ENCODE measurements around the gene PCGF1. TPM values are rescaled to one million over a fixed set of nuclear protein-coding genes. Genes with fewer than 3 reads are reported as not detected.

PCGF1 gene
- total and polyA plus RNA-seq, 4 donors, result 3.3 to 12.5 (median 10.9) TPM

- TF ChIP-seq, protein P1, sequence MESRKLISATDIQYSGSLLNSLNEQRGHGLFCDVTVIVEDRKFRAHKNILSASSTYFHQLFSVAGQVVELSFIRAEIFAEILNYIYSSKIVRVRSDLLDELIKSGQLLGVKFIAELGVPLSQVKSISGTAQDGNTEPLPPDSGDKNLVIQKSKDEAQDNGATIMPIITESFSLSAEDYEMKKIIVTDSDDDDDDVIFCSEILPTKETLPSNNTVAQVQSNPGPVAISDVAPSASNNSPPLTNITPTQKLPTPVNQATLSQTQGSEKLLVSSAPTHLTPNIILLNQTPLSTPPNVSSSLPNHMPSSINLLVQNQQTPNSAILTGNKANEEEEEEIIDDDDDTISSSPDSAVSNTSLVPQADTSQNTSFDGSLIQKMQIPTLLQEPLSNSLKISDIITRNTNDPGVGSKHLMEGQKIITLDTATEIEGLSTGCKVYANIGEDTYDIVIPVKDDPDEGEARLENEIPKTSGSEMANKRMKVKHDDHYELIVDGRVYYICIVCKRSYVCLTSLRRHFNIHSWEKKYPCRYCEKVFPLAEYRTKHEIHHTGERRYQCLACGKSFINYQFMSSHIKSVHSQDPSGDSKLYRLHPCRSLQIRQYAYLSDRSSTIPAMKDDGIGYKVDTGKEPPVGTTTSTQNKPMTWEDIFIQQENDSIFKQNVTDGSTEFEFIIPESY (IDR thresholded peaks at IDR 0.05), result no peak
Measured at GRCh38 chr2:74544634-74545033, 37.1 kb upstream of the PCGF1 start (continued).

- Histone ChIP-seq H3K4me3 (ENCODE audit: low read depth in 1 of 3, low read length in 3 of 3) (no peak overlapping the region), H3K27ac (ENCODE audit: low read depth in 1 of 2, low read length in 2 of 2) (no peak overlapping the region), H3K27me3 (ENCODE audit: control insufficient read depth in 4 of 4, insufficient read depth in 4 of 4, low read length in 3 of 4) (no peaks in the 10 kb centered on the region), H3K9me3 (ENCODE audit: control insufficient read depth in 4 of 4, low read length in 3 of 4) (no peaks in the 10 kb centered on the region), H3K36me3 (ENCODE audit: control insufficient read depth in 4 of 4, insufficient read depth in 3 of 4, low read depth in 1 of 4, low read length in 3 of 4) (no peaks in the 10 kb centered on the region), H3K4me1 (ENCODE audit: control insufficient read depth in 4 of 4, insufficient read depth in 4 of 4, low read length in 3 of 4) (peaks cover 0 to under 1% (median 0%) of the 10 kb centered on the region in 4 donors), H3K9ac (ENCODE audit: low read depth in 1 of 2, low read length in 2 of 2) (no peak overlapping the region)
- DNase-seq (ENCODE audit: low spot score), result no peak
- TF ChIP-seq FOXA2 (IDR thresholded peaks at IDR 0.05), result no peak
- TF ChIP-seq, protein P1 (IDR thresholded peaks at IDR 0.05), result no peak
- no peak for TF ChIP-seq RAD21 (IDR thresholded peaks at IDR 0.05)
- TF ChIP-seq, protein P2, sequence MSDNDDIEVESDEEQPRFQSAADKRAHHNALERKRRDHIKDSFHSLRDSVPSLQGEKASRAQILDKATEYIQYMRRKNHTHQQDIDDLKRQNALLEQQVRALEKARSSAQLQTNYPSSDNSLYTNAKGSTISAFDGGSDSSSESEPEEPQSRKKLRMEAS (IDR thresholded peaks at IDR 0.05), result no peak
- no peak for TF ChIP-seq ATF3 (IDR thresholded peaks at IDR 0.05)
- TF ChIP-seq EGR1 (IDR thresholded peaks at IDR 0.05; ENCODE audit: low read depth in 2 of 2), result no peak
- TF ChIP-seq REST (IDR thresholded peaks at IDR 0.05), result no peak
- TF ChIP-seq, protein P3, sequence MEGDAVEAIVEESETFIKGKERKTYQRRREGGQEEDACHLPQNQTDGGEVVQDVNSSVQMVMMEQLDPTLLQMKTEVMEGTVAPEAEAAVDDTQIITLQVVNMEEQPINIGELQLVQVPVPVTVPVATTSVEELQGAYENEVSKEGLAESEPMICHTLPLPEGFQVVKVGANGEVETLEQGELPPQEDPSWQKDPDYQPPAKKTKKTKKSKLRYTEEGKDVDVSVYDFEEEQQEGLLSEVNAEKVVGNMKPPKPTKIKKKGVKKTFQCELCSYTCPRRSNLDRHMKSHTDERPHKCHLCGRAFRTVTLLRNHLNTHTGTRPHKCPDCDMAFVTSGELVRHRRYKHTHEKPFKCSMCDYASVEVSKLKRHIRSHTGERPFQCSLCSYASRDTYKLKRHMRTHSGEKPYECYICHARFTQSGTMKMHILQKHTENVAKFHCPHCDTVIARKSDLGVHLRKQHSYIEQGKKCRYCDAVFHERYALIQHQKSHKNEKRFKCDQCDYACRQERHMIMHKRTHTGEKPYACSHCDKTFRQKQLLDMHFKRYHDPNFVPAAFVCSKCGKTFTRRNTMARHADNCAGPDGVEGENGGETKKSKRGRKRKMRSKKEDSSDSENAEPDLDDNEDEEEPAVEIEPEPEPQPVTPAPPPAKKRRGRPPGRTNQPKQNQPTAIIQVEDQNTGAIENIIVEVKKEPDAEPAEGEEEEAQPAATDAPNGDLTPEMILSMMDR (IDR thresholded peaks at IDR 0.05; ENCODE audit: low read depth, low read length, missing input control), result no peak
- WGBS, result 96% methylated on average over 1 of the region's 1 CpG
Measured at GRCh38 chr2:74542978-74543377, 35.5 kb upstream of the PCGF1 start.

DNA sequence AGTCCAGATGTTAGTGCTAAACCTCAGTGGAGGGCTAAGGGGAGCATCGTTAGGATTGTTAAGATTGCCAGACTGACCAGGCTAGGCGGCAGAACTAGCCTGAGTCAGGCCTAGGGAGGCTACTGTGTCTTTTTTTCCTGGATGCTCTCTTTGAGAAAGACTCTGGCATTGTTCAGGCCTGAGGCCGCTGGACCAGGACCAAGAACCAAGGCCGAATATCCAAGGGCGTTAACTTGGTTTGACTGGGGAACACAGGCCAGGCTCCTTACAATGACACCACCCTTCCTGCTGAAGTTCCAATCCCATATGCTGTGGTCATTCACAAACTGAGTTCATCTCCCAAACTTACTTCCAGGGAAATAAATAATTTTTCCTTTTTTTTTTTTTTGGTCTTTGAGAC, 32.8 kb upstream of the PCGF1 start:
- H3K9me3 ChIP-seq (ENCODE audit: control insufficient read depth in 4 of 4, low read length in 3 of 4), result no peaks in the 10 kb centered on the region
- no peak overlapping the region for H3K9ac ChIP-seq (ENCODE audit: low read depth in 1 of 2, low read length in 2 of 2)
- H3K4me3 ChIP-seq (ENCODE audit: low read depth in 1 of 3, low read length in 3 of 3), result no peak overlapping the region
- TF ChIP-seq HNF4G (IDR thresholded peaks at IDR 0.05) (no peak), RXRA (IDR thresholded peaks at IDR 0.05) (no peak), GABPA (IDR thresholded peaks at IDR 0.05 in 1 of 2, conservative IDR thresholded peaks at IDR 0.05 in 1 of 2) (no peak), HNF4A (conservative IDR thresholded peaks at IDR 0.05) (no peak), JUND (IDR thresholded peaks at IDR 0.05) (no peak), EGR1 (IDR thresholded peaks at IDR 0.05; ENCODE audit: low read depth in 2 of 2) (no peak), FOXA1 (IDR thresholded peaks at IDR 0.05) (no peak), FOXA2 (IDR thresholded peaks at IDR 0.05) (no peak), ATF3 (IDR thresholded peaks at IDR 0.05) (no peak), SP1 (IDR thresholded peaks at IDR 0.05) (no peak), YY1 (IDR thresholded peaks at IDR 0.05) (no peak), NR2F2 (IDR thresholded peaks at IDR 0.05) (no peak)
- TF ChIP-seq, protein P3 (IDR thresholded peaks at IDR 0.05; ENCODE audit: low read depth, low read length, missing input control), result no peak
- WGBS, result 80% methylated on average over 5 of the region's 5 CpGs
- H3K4me1 ChIP-seq (ENCODE audit: control insufficient read depth in 4 of 4, insufficient read depth in 4 of 4, low read length in 3 of 4), result no peaks in the 10 kb centered on the region
- no peaks in the 10 kb centered on the region for H3K27me3 ChIP-seq (ENCODE audit: control insufficient read depth in 4 of 4, insufficient read depth in 4 of 4, low read length in 3 of 4)
- no peak overlapping the region for H3K27ac ChIP-seq (ENCODE audit: low read depth in 1 of 2, low read length in 2 of 2)
- DNase-seq (ENCODE audit: low spot score), result no peak
- no peaks in the 10 kb centered on the region for H3K36me3 ChIP-seq (ENCODE audit: control insufficient read depth in 4 of 4, insufficient read depth in 3 of 4, low read depth in 1 of 4, low read length in 3 of 4)
